HepG2 (cell line): Measurements from ENCODE around the gene GALNT8. TPM values are rescaled to one million over a fixed set of nuclear protein-coding genes. Genes with fewer than 3 reads are reported as not detected.
A peak's percentile ranks its signal among the peaks of the same experiment; 100 is the strongest.

Experiments used
- ATAC-seq: fragments of 200-7000 bp; cut with Tn5 transposase; 3 replicates; pipeline ENCODE4 v1.9.1; 2020; ENCODE audit warnings: mild to moderate bottlenecking, moderate library complexity
- BruUV-seq: library from RNA; stranded (reverse); fragments of 400-500 nt; replicated peaks from 2 replicates; lab custom pipeline; 2021; lab: Mats Ljungman, UMichigan
- CTCF ChIA-PET: fragments of 300-600 bp; formaldehyde crosslinking; extraction: SDS; loops from one replicate; lab custom pipeline; 2021; ENCODE audit warnings: low total read pairs, inconsistent platforms, low intra/inter-chr PET ratio; lab: Yijun Ruan, JAX
- POLR2A ChIA-PET: fragments of 350-600 bp; sonication (Branson Sonifier 250); formaldehyde crosslinking; loops from one replicate; lab custom pipeline; 2020; ENCODE audit warnings: antibody characterized with exemption, inconsistent platforms; lab: Yijun Ruan, JAX
- DNase-seq: peaks from one replicate; pipeline ENCODE4 v3.0.0-alpha.2; 2015; ENCODE audit warnings: low spot score
- FAIRE-seq: peaks from 3 replicates; lab custom pipeline; 2011; peaks lifted over from hg19 to GRCh38; lab: Jason Lieb, UNC
- H2AFZ ChIP-seq: one replicate; pipeline ENCODE4 v1.6.1; 2011; ENCODE audit warnings: low read length, inconsistent platforms
- H3K27ac ChIP-seq: fragments of 300-600 bp; 3 replicates; pipeline ENCODE4 v1.8.0; 2011; ENCODE audit warnings: mixed run types, mild to moderate bottlenecking, mixed read lengths, low read length, inconsistent platforms; ENCODE audit not compliant: insufficient read depth; ENCODE audit errors: extremely low read length
- H3K27me3 ChIP-seq, 2 experiments: fragments of 200-600 bp in 1 of 2; 2 replicates in 1 of 2; 3 replicates in 1 of 2; pipeline versions ENCODE4 v1.6.0 to v1.8.0; 2011; ENCODE audit warnings: low read length in 2 of 2, mild to moderate bottlenecking in 2 of 2, moderate library complexity in 2 of 2, inconsistent platforms in 1 of 2; ENCODE audit not compliant: insufficient read depth in 2 of 2, control insufficient read depth in 1 of 2
- H3K36me3 ChIP-seq, 2 experiments: fragments of 200-600 bp in 1 of 2; replicated peaks in 1 of 2; 2 replicates in 1 of 2; 3 replicates in 1 of 2; pipeline versions ENCODE4 v1.5.1 to v1.8.0; 2011; ENCODE audit warnings: low read length in 2 of 2, inconsistent platforms in 1 of 2; ENCODE audit not compliant: insufficient read depth in 2 of 2, control insufficient read depth in 1 of 2
- H3K4me1 ChIP-seq: 2 replicates; pipeline ENCODE4 v1.5.1; 2012; ENCODE audit warnings: low read length, inconsistent platforms; ENCODE audit not compliant: insufficient read depth
- H3K4me2 ChIP-seq: 2 replicates; pipeline ENCODE4 v1.6.0; 2011; ENCODE audit warnings: low read depth, low read length, inconsistent platforms
- H3K4me3 ChIP-seq, 3 experiments: fragments of 200-600 bp in 1 of 3; sonication (generic), shearing (Covaris generic) in 1 of 3; replicated peaks in 1 of 3; 2 replicates each; pipeline ENCODE4 v1.5.1; 2011 to 2016; ENCODE audit warnings: low read length in 3 of 3, inconsistent platforms in 2 of 3, low read depth in 2 of 3, mild to moderate bottlenecking in 2 of 3, control low read depth in 1 of 3, mixed read lengths in 1 of 3; ENCODE audit not compliant: insufficient read depth in 1 of 3
- H3K79me2 ChIP-seq: one replicate; pipeline ENCODE4 v1.6.1; 2011; ENCODE audit warnings: low read length, inconsistent platforms; ENCODE audit not compliant: insufficient read depth
- H3K9ac ChIP-seq: 2 replicates; pipeline ENCODE4 v1.6.0; 2011; ENCODE audit warnings: mild to moderate bottlenecking, low read depth, low read length, inconsistent platforms; ENCODE audit not compliant: insufficient read depth
- H3K9me3 ChIP-seq: 2 replicates; pipeline ENCODE4 v1.5.1; 2012; ENCODE audit warnings: mild to moderate bottlenecking, low read length
- H4K20me1 ChIP-seq: 2 replicates; pipeline ENCODE4 v1.6.0; 2011; ENCODE audit warnings: inconsistent platforms, mild to moderate bottlenecking, low read length, moderate library complexity; ENCODE audit not compliant: insufficient read depth
- ATF7 ChIP-seq, 2 experiments: fragments of 450-650 bp in 1 of 2; sonication (generic) in 1 of 2; formaldehyde crosslinking in 1 of 2; IDR thresholded peaks; 2 replicates each; pipeline versions ENCODE4 v1.4.0 to v1.6.1; 2016 to 2020; ENCODE audit warnings: antibody characterized with exemption in 1 of 2, mild to moderate bottlenecking in 1 of 2, missing genetic modification reagents in 1 of 2
- EHMT2 ChIP-seq: fragments of 200-600 bp; sonication (generic); IDR thresholded peaks from 2 replicates; pipeline ENCODE4 v1.7.0; 2017; ENCODE audit warnings: antibody characterized with exemption, low read depth, low read length, borderline replicate concordance
- FOXM1 ChIP-seq: sonication (generic); formaldehyde crosslinking; IDR thresholded peaks from 2 replicates; pipeline ENCODE4 v1.5.0; 2020; ENCODE audit warnings: missing genetic modification reagents
- HDAC2 ChIP-seq: sonication (generic); formaldehyde crosslinking; IDR thresholded peaks from 2 replicates; pipeline ENCODE4 v1.4.0; 2020; ENCODE audit warnings: missing genetic modification reagents
- JUNB ChIP-seq: sonication (generic); formaldehyde crosslinking; IDR thresholded peaks from 2 replicates; pipeline ENCODE4 v1.8.0; 2022; ENCODE audit warnings: missing genetic modification reagents, mild to moderate bottlenecking, borderline replicate concordance
- MAFF ChIP-seq: IDR thresholded peaks from 2 replicates; pipeline ENCODE4 v1.6.1; 2011; ENCODE audit warnings: low read depth, low read length, improper control_type of control experiment
- MAFK ChIP-seq, 2 experiments: IDR thresholded peaks in 1 of 2; conservative IDR thresholded peaks in 1 of 2; 2 replicates each; pipeline ENCODE4 v1.6.1; 2011; ENCODE audit warnings: improper control_type of control experiment in 2 of 2, low read length in 2 of 2
- RFX3 ChIP-seq: IDR thresholded peaks from 2 replicates; pipeline ENCODE4 v1.6.1; 2016; ENCODE audit warnings: missing biosample characterization, missing genetic modification reagents
- SRSF4 ChIP-seq: fragments of 200-400 bp; formaldehyde crosslinking; IDR thresholded peaks from one replicate; pipeline ENCODE4 v1.6.1; 2018; ENCODE audit warnings: mild to moderate bottlenecking, low read depth, low read length, moderate library complexity; ENCODE audit not compliant: poor library complexity, severe bottlenecking
- TCF7 ChIP-seq: sonication (generic); IDR thresholded peaks from 2 replicates; pipeline ENCODE4 v1.6.1; 2016; ENCODE audit warnings: antibody characterized with exemption, low read depth
- U2AF1 ChIP-seq: fragments of 200-400 bp; formaldehyde crosslinking; optimal IDR thresholded peaks from 2 replicates; pipeline ENCODE3; 2017; ENCODE audit warnings: mild to moderate bottlenecking, low read depth, low read length
- ZFP82 ChIP-seq: sonication (generic); formaldehyde crosslinking; IDR thresholded peaks from 2 replicates; pipeline ENCODE4 v1.5.1; 2020; ENCODE audit warnings: mild to moderate bottlenecking, missing genetic modification reagents, borderline replicate concordance
- ZFP90 ChIP-seq: sonication (generic); formaldehyde crosslinking; IDR thresholded peaks from 2 replicates; pipeline ENCODE4 v1.8.0; 2022; ENCODE audit warnings: missing genetic modification reagents, mild to moderate bottlenecking, inconsistent platforms, borderline replicate concordance
- ZNF383 ChIP-seq: sonication (generic); formaldehyde crosslinking; IDR thresholded peaks from 2 replicates; pipeline ENCODE4 v1.4.0; 2020; ENCODE audit warnings: missing genetic modification reagents, mild to moderate bottlenecking, borderline replicate concordance
- ZSCAN29 ChIP-seq: sonication (generic); formaldehyde crosslinking; conservative IDR thresholded peaks from 2 replicates; pipeline ENCODE4 v1.4.0; 2020; ENCODE audit warnings: mild to moderate bottlenecking, missing genetic modification reagents
- WGBS: methylation state at CpG from one replicate; pipeline ENCODE4 v1.1.6; 2017; ENCODE audit warnings: low lambda C conversion rate; 5-methylcytosine and 5-hydroxymethylcytosine counted together
- in situ Hi-C: cut with HindIII; loops from 2 replicates; pipeline ENCODE4 v1.10.0; 2017; ENCODE audit warnings: low pct_unique_long_range_greater_than_20kb; ENCODE audit not compliant: extremely low pct_ligation_motif_present
- intact Hi-C: fragments of 100-400 bp; cut with micrococcal nuclease; formaldehyde crosslinking; loops from one replicate; pipeline ENCODE4 v1.10.0; 2022; ENCODE audit not compliant: unreplicated experiment
- polyA plus RNA-seq, 8 experiments: library from polyadenylated mRNA; depleted of rRNA in 3 of 8; stranded (reverse) in 7 of 8; unstranded in 1 of 8; fragments of >200 nt; fragmentation: Illumina TruSeq in 4 of 8; extraction: Trizol in 4 of 8; gene quantifications; 2 replicates each; pipeline versions ENCODE4 v1.2.1 to v1.2.3, GENCODE V29; 2011 to 2016; ENCODE audit warnings: low read depth in 4 of 8, missing spikeins in 1 of 8, mixed read lengths in 1 of 8; ENCODE audit not compliant: insufficient read depth in 1 of 8
- total RNA-seq, 5 experiments: library from RNA; depleted of rRNA; stranded (reverse); fragments of >200 nt; fragmentation: Illumina TruSeq; extraction: Trizol; gene quantifications; 2 replicates each; pipeline ENCODE4 v1.2.3, GENCODE V29; 2016; ENCODE audit warnings: low read depth in 1 of 5
- TF ChIP-seq, protein P1 (sequence below): fragments of 450-650 bp; IDR thresholded peaks from 2 replicates; pipeline ENCODE4 v1.6.1; 2017

GALNT8 gene
- total and polyA plus RNA-seq, 2 of the 13 experiments (the other 11 are each of a cell fraction or from before 2014, with no cell fraction given): 0.45 TPM; not detected in 1

DNA sequence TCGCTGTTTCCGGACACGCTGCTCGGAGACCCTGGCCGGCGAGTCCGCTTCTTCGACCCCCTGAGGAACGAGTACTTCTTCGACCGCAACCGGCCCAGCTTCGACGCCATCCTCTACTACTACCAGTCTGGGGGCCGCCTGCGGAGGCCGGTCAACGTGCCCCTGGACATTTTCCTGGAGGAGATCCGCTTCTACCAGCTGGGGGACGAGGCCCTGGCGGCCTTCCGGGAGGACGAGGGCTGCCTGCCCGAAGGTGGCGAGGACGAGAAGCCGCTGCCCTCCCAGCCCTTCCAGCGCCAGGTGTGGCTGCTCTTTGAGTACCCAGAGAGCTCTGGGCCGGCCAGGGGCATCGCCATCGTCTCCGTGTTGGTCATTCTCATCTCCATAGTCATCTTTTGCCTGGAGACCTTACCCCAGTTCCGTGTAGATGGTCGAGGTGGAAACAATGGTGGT is 90.0 kb downstream of the GALNT8 start:
- no peaks in the 10 kb centered on the region for H3K4me1 ChIP-seq
- in situ Hi-C loops: no loop called here
- BruUV-seq: no TSS peak
- H3K4me3 ChIP-seq: no peak overlapping the region
- H2AFZ ChIP-seq: no peak overlapping the region
- no peak for ATAC-seq
- no peaks in the 10 kb centered on the region for H3K79me2 ChIP-seq
- CTCF ChIA-PET: no interaction called here
- no peaks in the 10 kb centered on the region for H4K20me1 ChIP-seq
- DNase-seq: no peak
- H3K4me2 ChIP-seq: no peak overlapping the region
- H3K9me3 ChIP-seq: no peaks in the 10 kb centered on the region
- intact Hi-C loops: no loop called here
- 61% methylated on average over 21 of the region's 34 CpGs for WGBS
- no peak overlapping the region for H3K27ac ChIP-seq
- TF ChIP-seq HDAC2 (CRISPR knock-in tag): no peak
- TF ChIP-seq U2AF1: no peak
- no peak for TF ChIP-seq ZNF383 (CRISPR knock-in tag)
- TF ChIP-seq RFX3: no peak
- TF ChIP-seq ZSCAN29: no peak
- TF ChIP-seq EHMT2: no peak
- TF ChIP-seq ZFP90 (CRISPR knock-in tag): no peak
- no peak for TF ChIP-seq ZFP82 (CRISPR knock-in tag)
- TF ChIP-seq, all 625 proteins: peak for 0
- Histone ChIP-seq H3K27me3 (peaks cover 1 to 22% of the 10 kb centered on the region in 2 experiments; a peak in 3 of 5 replicates), H3K36me3 (no peaks in the 10 kb centered on the region), H3K9ac (no peak overlapping the region)
- no peak for FAIRE-seq
- POLR2A ChIA-PET: no interaction called here

DNA sequence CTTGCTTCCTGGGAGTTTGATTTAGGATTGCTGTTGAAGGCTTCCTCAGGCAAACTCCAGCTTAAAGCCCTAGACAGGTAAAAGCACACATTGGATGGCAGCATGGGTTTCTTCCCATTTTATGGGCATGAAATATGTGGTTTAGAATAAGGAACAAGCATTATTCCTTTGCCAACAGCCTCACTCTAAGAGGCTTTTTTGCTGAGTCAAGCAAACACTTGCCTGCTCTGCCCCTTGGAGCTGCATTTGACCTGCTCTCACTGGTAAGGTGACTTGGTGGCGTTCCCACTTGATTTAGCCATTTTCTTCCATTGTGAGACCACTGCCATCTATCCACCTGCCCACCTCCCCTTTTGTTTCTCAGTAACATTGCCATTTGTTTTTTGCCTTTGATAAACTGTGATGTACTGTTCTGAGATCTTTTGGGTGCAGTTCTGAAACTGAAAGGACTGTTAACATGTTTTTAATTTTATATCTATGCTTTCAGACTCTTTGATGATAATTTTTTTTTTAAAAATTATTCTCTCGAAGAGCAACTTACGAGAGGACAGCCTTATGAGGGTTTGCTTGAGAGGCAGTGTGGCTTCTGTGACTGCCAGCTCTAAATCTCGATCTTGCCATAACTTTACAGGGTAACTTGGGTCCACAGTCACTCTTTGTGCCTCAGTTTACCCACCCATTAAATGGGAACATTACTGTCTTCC is 92.6 kb downstream of the GALNT8 start:
- no peak overlapping the region for H3K27ac ChIP-seq
- ATAC-seq (no peak), DNase-seq (no peak), FAIRE-seq (no peak)
- intact Hi-C loops: no loop called here
- no peak for TF ChIP-seq FOXM1 (CRISPR knock-in tag)
- TF ChIP-seq MAFF: peak; percentile 59
- peak; percentile 61 to 76 for TF ChIP-seq MAFK (conservative IDR thresholded peaks at IDR 0.05 in 1 of 2, IDR thresholded peaks at IDR 0.05 in 1 of 2; ENCODE audit: low read length in 2 of 2)
- TF ChIP-seq ATF7 (IDR thresholded peaks at IDR 0.05): no peak
- no peak for TF ChIP-seq ATF7 (CRISPR knock-in tag; IDR thresholded peaks at IDR 0.05)
- no peak for TF ChIP-seq JUNB
- no peak for TF ChIP-seq HDAC2 (CRISPR knock-in tag)
- TF ChIP-seq, protein P1, sequence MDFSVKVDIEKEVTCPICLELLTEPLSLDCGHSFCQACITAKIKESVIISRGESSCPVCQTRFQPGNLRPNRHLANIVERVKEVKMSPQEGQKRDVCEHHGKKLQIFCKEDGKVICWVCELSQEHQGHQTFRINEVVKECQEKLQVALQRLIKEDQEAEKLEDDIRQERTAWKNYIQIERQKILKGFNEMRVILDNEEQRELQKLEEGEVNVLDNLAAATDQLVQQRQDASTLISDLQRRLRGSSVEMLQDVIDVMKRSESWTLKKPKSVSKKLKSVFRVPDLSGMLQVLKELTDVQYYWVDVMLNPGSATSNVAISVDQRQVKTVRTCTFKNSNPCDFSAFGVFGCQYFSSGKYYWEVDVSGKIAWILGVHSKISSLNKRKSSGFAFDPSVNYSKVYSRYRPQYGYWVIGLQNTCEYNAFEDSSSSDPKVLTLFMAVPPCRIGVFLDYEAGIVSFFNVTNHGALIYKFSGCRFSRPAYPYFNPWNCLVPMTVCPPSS: no peak
- no peak for TF ChIP-seq SRSF4
- TF ChIP-seq TCF7: no peak
- in situ Hi-C loops: no loop called here
- CTCF ChIA-PET: no interaction called here
- H3K79me2 ChIP-seq: no peaks in the 10 kb centered on the region
- H3K9me3 ChIP-seq: no peaks in the 10 kb centered on the region
- H3K4me3 ChIP-seq: no peak overlapping the region
- no peaks in the 10 kb centered on the region for H3K36me3 ChIP-seq
- no peak overlapping the region for H2AFZ ChIP-seq
- no peaks in the 10 kb centered on the region for H3K4me1 ChIP-seq
- POLR2A ChIA-PET: no interaction called here
- BruUV-seq: no TSS peak
- H4K20me1 ChIP-seq: no peaks in the 10 kb centered on the region
- WGBS: 17% methylated on average over 4 of the region's 4 CpGs
- no peak overlapping the region for H3K4me2 ChIP-seq
- peaks cover under 1 to 19% of the 10 kb centered on the region in 2 experiments; a peak in 3 of 5 replicates for H3K27me3 ChIP-seq
- H3K9ac ChIP-seq: no peak overlapping the region
